ENCODE results near the gene HLX. TPM values are rescaled to one million over a fixed set of nuclear protein-coding genes. Genes with fewer than 3 reads are reported as not detected.

Gene HLX
- total RNA-seq, 2 donors from 2014 or later = 1.9 TPM; not detected in 1

GRCh38 chr1:220927442-220927841 lies 48.2 kb downstream of the HLX start:
- Mint-ChIP-seq H3K27ac (no peak overlapping the region), H3K36me3 (no peaks in the 10 kb centered on the region), H3K9me3 (peaks cover 0 to 4% of the 10 kb centered on the region in 2 donors)
- ATAC-seq (no peak), DNase-seq (ENCODE audit: low spot score in 2 of 2) (no peak)

- ATAC-seq (no peak), DNase-seq (ENCODE audit: low spot score in 2 of 2) (no peak)
- Mint-ChIP-seq H3K36me3 (no peaks in the 10 kb centered on the region), H3K9me3 (peaks cover 0 to 4% of the 10 kb centered on the region in 2 donors), H3K27ac (no peak overlapping the region)
These were observed 49.1 kb downstream of the HLX start for GRCh38 chr1:220928320-220928719.

GRCh38 chr1:220928725-220929300 lies 49.6 kb downstream of the HLX start:
- ATAC-seq (no peak), DNase-seq (ENCODE audit: low spot score in 2 of 2) (no peak)
- no peak overlapping the region for H3K27ac Mint-ChIP-seq

GRCh38 chr1:220929304-220929703 lies 50.1 kb downstream of the HLX start:
- H3K27ac Mint-ChIP-seq = no peak overlapping the region
- no peak for ATAC-seq
- no peak for DNase-seq (ENCODE audit: low spot score in 2 of 2)
- no peaks in the 10 kb centered on the region for H3K36me3 Mint-ChIP-seq
- peaks cover 0 to 4% of the 10 kb centered on the region in 2 donors for H3K9me3 Mint-ChIP-seq

More at GRCh38 chr1:220928725-220929300, 49.6 kb downstream of the HLX start:
- Mint-ChIP-seq H3K9me3 (peaks cover 0 to 4% of the 10 kb centered on the region in 2 donors), H3K36me3 (no peaks in the 10 kb centered on the region)

Other genes with a start within 250 kb of the HLX start
- gene C1orf115, start 189.1 kb upstream of the HLX start, total RNA-seq = under 1 TPM; 0.60 to 0.87 TPM
- gene MTARC2, start 131.1 kb upstream of the HLX start, total RNA-seq = not detected
- gene MTARC1, start 92.5 kb upstream of the HLX start, total RNA-seq = not detected